HEK293T (cell line): Measurements from ENCODE around the gene IL4R.

ENCODE experiments used
- BHLHE40 ChIP-seq: fragments of 450-650 bp; IDR thresholded peaks from 2 replicates; pipeline ENCODE4 v1.6.1; 2016; ENCODE audit warnings: mild to moderate bottlenecking, moderate library complexity, borderline replicate concordance
- FOXK2 ChIP-seq: fragments of 450-650 bp; IDR thresholded peaks from 2 replicates; pipeline ENCODE4 v1.6.1; 2016; ENCODE audit warnings: mild to moderate bottlenecking
- HDGF ChIP-seq: fragments of 450-650 bp; IDR thresholded peaks from 2 replicates; pipeline ENCODE4 v1.6.1; 2017; ENCODE audit warnings: antibody characterized with exemption, borderline replicate concordance
- LEF1 ChIP-seq: fragments of 450-650 bp; IDR thresholded peaks from 2 replicates; pipeline ENCODE4 v1.6.1; 2017; ENCODE audit warnings: mild to moderate bottlenecking, borderline replicate concordance
- SP1 ChIP-seq: fragments of 450-650 bp; IDR thresholded peaks from 2 replicates; pipeline ENCODE4 v1.6.1; 2017
- SUZ12 ChIP-seq: fragments of 450-650 bp; IDR thresholded peaks from 2 replicates; pipeline ENCODE4 v1.6.1; 2016; ENCODE audit warnings: mild to moderate bottlenecking
- TARDBP ChIP-seq: fragments of 450-650 bp; IDR thresholded peaks from 2 replicates; pipeline ENCODE4 v1.6.1; 2016

- TF ChIP-seq FOXK2 = no peak
- no peak for TF ChIP-seq TARDBP
- no peak for TF ChIP-seq BHLHE40
- TF ChIP-seq LEF1 = no peak
- no peak for TF ChIP-seq SUZ12
- no peak for TF ChIP-seq SP1
- no peak for TF ChIP-seq HDGF
Measured at GRCh38 chr16:27355610-27356009, 41.8 kb downstream of the IL4R start.
